Measurements from ENCODE around the gene ICA1. TPM values are rescaled to one million over a fixed set of nuclear protein-coding genes. Genes with fewer than 3 reads are reported as not detected.

Gene ICA1
- total RNA-seq, 3 donors from 2014 or later = 22.1 to 70.1 (median 45.7) TPM

DNA sequence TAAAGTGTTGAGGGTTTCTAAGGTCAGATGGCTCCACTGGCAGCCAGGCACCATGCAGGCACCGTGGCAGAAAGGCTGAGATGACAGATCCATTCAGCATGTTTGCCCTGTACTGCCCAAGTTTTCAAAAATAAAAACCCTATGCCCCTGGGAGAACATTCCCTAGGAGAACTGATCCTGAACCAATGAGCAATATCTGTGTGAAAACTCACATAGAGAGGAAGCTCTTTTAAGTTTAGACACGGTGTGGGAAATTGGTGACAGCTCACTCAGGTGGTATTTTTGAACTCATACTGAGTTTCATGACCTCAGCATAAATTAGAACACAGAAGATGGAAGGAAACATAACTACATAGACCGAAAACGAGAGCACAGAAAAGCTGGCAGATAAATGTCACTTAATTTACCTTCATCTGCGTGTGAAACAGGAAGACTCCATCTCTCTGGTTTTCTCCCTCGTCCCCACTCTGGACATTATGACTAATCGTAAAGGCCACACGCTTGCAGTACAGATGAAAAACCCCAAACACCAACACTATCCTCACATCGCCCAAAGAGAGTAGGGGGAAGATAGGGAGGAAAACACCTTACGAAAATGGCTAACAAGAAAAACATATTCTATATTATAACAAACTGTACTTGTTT lies 127.8 kb downstream of the ICA1 start:
- TF ChIP-seq POLR2AphosphoS5 (IDR thresholded peaks at IDR 0.05) (no peak), POLR2A (IDR thresholded peaks at IDR 0.05) (no peak)
- TF ChIP-seq, protein P1, sequence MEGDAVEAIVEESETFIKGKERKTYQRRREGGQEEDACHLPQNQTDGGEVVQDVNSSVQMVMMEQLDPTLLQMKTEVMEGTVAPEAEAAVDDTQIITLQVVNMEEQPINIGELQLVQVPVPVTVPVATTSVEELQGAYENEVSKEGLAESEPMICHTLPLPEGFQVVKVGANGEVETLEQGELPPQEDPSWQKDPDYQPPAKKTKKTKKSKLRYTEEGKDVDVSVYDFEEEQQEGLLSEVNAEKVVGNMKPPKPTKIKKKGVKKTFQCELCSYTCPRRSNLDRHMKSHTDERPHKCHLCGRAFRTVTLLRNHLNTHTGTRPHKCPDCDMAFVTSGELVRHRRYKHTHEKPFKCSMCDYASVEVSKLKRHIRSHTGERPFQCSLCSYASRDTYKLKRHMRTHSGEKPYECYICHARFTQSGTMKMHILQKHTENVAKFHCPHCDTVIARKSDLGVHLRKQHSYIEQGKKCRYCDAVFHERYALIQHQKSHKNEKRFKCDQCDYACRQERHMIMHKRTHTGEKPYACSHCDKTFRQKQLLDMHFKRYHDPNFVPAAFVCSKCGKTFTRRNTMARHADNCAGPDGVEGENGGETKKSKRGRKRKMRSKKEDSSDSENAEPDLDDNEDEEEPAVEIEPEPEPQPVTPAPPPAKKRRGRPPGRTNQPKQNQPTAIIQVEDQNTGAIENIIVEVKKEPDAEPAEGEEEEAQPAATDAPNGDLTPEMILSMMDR (IDR thresholded peaks at IDR 0.05) = no peak
- no peak for DNase-seq (ENCODE audit: low spot score in 2 of 2)
- intact Hi-C loops (cut with DNase I; ENCODE audit: low total_unique reads) = loop anchor here (10.0 kb wide), 1 partner anchor 471 kb away; no protein-coding TSS in a partner anchor
- no peak overlapping the region for H3K27ac ChIP-seq
- no peaks in the 10 kb centered on the region for H3K36me3 ChIP-seq
- H3K4me3 ChIP-seq = no peak overlapping the region
- H3K4me1 ChIP-seq = no peaks in the 10 kb centered on the region
- H3K27me3 ChIP-seq = no peaks in the 10 kb centered on the region
- H3K9me3 ChIP-seq = no peaks in the 10 kb centered on the region

DNA sequence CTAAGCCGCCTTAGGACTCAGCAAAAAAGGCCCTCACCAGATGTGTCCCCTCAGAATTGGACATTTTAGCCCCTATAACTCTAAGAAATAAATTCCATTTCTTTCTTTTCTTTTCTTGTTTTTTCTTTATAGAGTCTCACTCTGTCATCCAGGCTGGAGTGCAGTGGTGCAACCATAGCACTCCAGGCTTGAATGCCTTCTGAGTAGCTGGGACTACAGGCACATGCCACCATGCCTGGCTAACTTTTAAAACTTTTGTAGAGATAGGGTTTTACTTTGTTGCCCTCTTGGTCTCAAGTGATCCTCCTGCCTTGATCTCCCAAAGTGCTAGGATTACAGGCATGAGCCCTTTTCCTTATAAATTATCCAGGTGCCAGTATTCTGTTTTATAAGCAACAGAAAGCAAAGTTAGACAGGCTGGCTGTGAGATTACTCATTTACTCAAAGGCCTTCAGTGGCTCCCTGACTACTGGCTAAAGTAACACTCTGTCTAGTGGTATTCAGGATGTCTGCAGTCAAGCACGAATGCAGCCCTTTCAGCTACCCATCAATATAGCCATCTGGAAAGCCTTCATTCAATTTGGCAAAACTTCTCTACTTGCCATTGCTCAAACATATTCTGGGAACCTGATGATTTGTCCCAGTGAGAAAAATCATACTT lies 128.6 kb downstream of the ICA1 start:
- no peaks in the 10 kb centered on the region for H3K4me1 ChIP-seq
- no peaks in the 10 kb centered on the region for H3K9me3 ChIP-seq
- H3K27ac ChIP-seq = no peak overlapping the region
- intact Hi-C loops (cut with DNase I; ENCODE audit: low total_unique reads) = loop anchor here (10.0 kb wide), 1 partner anchor 471 kb away; no protein-coding TSS in a partner anchor
- H3K36me3 ChIP-seq = no peaks in the 10 kb centered on the region
- no peak overlapping the region for H3K4me3 ChIP-seq
- TF ChIP-seq POLR2AphosphoS5 (IDR thresholded peaks at IDR 0.05) (no peak), POLR2A (IDR thresholded peaks at IDR 0.05) (no peak)
- TF ChIP-seq, protein P1 (IDR thresholded peaks at IDR 0.05) = no peak
- H3K27me3 ChIP-seq = no peaks in the 10 kb centered on the region
- DNase-seq (ENCODE audit: low spot score in 2 of 2) = no peak

DNA sequence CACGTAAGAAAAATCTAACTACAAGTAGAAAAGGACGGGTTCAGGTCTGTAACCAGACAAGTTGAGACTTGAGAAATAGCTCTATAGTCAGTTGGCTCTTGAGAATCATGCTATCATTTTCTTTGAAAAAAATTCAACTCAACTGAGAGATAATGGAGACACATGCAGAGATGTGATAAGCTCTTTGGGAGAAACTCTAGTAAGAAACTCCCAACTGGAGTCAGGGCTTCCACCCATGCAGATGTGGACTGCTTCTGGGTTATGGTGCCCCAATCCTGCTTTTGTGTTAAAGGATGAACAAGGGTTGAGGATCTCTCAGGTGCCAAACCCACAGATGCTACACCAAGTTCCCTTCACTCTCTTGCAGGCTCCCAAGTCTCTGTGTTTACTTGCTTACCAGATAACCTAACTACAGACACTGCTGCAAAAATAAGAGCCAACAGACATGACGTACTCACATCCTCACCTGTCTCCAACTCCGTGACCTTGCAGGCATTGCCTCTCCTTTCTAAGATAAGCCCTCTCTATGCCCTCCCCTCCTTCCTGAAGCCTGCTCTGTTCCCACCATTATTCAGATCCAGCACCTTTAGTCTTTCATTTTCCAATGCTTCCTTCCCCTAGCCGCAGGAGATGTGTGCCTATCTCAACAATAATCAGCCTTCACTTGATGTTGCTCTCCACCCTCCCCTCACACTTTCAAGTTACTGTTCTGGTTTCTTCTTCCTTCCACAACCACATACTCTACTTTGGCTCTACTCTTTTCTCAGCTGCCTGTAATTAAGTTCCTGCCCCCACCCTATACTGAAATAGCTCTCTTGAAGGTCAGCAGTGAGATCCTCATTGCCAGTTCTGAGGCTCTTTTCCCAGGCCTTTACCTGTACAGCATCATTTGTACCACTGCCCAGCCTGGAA lies 130.0 kb downstream of the ICA1 start:
- Histone ChIP-seq H3K36me3 (no peaks in the 10 kb centered on the region), H3K4me3 (no peak overlapping the region), H3K9me3 (no peaks in the 10 kb centered on the region), H3K27me3 (no peaks in the 10 kb centered on the region), H3K4me1 (no peaks in the 10 kb centered on the region), H3K27ac (no peak overlapping the region)
- intact Hi-C loops (cut with DNase I; ENCODE audit: low total_unique reads) = loop anchor here (10.0 kb wide), 1 partner anchor 473 kb away; no protein-coding TSS in a partner anchor
- TF ChIP-seq POLR2AphosphoS5 (IDR thresholded peaks at IDR 0.05) = no peak
- TF ChIP-seq POLR2A (IDR thresholded peaks at IDR 0.05) = no peak
- TF ChIP-seq, protein P1 (IDR thresholded peaks at IDR 0.05) = no peak
- no peak for DNase-seq (ENCODE audit: low spot score in 2 of 2)

DNA sequence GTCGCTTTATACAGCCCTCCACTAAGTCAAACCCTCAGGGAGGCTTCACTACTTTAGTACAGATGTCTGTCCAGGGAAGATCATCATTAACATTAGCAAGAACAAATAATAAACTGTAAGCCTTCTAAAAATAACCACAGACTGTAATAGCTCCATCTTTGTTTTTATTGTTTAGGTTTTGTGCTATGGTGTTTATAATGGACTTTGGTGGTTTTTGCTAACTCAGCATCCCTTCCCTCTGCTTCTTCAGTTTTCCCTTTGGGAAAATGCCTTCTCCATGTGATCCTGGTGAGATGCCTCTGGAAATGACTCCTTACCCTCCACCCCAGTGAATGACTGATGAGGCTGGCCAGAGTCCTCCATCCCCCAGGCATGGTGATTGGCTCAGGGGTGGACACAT lies 131.3 kb downstream of the ICA1 start:
- no peaks in the 10 kb centered on the region for H3K27me3 ChIP-seq
- H3K4me1 ChIP-seq = no peaks in the 10 kb centered on the region
- no peaks in the 10 kb centered on the region for H3K9me3 ChIP-seq
- intact Hi-C loops (cut with DNase I; ENCODE audit: low total_unique reads) = loop anchor here (10.0 kb wide), 1 partner anchor 474 kb away; no protein-coding TSS in a partner anchor
- no peak for DNase-seq (ENCODE audit: low spot score in 2 of 2)
- H3K36me3 ChIP-seq = no peaks in the 10 kb centered on the region
- TF ChIP-seq, protein P1 (IDR thresholded peaks at IDR 0.05) = no peak
- TF ChIP-seq POLR2A (IDR thresholded peaks at IDR 0.05) = no peak
- no peak for TF ChIP-seq POLR2AphosphoS5 (IDR thresholded peaks at IDR 0.05)
- H3K4me3 ChIP-seq = no peak overlapping the region
- no peak overlapping the region for H3K27ac ChIP-seq

Measured in breast epithelium (tissue), 4 donors.